SU-DHL-6 (cell line): ENCODE results near the gene C2orf49.

Experiments used
- H2AFZ ChIP-seq: fragments of 200-600 bp; sonication (generic); 2 replicates; pipeline ENCODE4 v1.6.1; 2014; ENCODE audit warnings: low read depth, mild to moderate bottlenecking, moderate library complexity, mixed read lengths, antibody characterized with exemption, low read length; ENCODE audit not compliant: severe bottlenecking
- H3F3A ChIP-seq: fragments of 200-600 bp; shearing (Covaris generic); 2 replicates; pipeline ENCODE4 v1.6.0; 2016; ENCODE audit warnings: antibody characterized with exemption, mild to moderate bottlenecking; ENCODE audit not compliant: insufficient read depth
- H3K27ac ChIP-seq: fragments of 200-600 bp; sonication (generic); 2 replicates; pipeline ENCODE4 v1.5.1; 2016; ENCODE audit warnings: low read depth, mild to moderate bottlenecking, low read length, moderate library complexity, mixed read lengths
- H3K27me3 ChIP-seq: fragments of 200-600 bp; sonication (generic), shearing (Covaris generic); 2 replicates; pipeline ENCODE4 v1.6.0; 2014; ENCODE audit warnings: mild to moderate bottlenecking, low read length
- H3K36me3 ChIP-seq: fragments of 200-600 bp; sonication (generic); 2 replicates; pipeline ENCODE4 v1.6.1; 2014; ENCODE audit warnings: mild to moderate bottlenecking, low read length, mixed read lengths
- H3K4me2 ChIP-seq: fragments of 300-600, 200-600 bp; shearing (Covaris generic), sonication (generic); 2 replicates; pipeline ENCODE4 v1.6.0; 2014; ENCODE audit warnings: low read length, low read depth, mild to moderate bottlenecking; ENCODE audit not compliant: poor library complexity, severe bottlenecking
- H3K4me3 ChIP-seq: fragments of 200-600 bp; sonication (generic); 2 replicates; pipeline ENCODE4 v1.5.1; 2014; ENCODE audit warnings: antibody characterized with exemption, low read length, mild to moderate bottlenecking, mixed read lengths; ENCODE audit not compliant: insufficient read depth, poor library complexity, severe bottlenecking
- H3K79me2 ChIP-seq: fragments of 200-600 bp; sonication (generic); 2 replicates; pipeline ENCODE4 v1.6.1; 2014; ENCODE audit warnings: mild to moderate bottlenecking, low read length, moderate library complexity; ENCODE audit not compliant: insufficient read depth
- H3K9ac ChIP-seq: fragments of 200-600 bp; sonication (generic); 2 replicates; pipeline ENCODE4 v1.7.0; 2014; ENCODE audit warnings: mild to moderate bottlenecking, low read length
- H3K9me2 ChIP-seq: fragments of 200-600 bp; sonication (generic); replicated peaks from 2 replicates; pipeline ENCODE4 v1.6.1; 2014; ENCODE audit warnings: low read length; ENCODE audit not compliant: insufficient read depth
- H3K9me3 ChIP-seq: fragments of 200-600 bp; sonication (generic); 2 replicates; pipeline ENCODE4 v1.6.1; 2014; ENCODE audit warnings: low read length, mixed read lengths; ENCODE audit not compliant: insufficient read depth
- H4K20me1 ChIP-seq: fragments of 200-600 bp; sonication (generic); 2 replicates; pipeline ENCODE4 v1.6.1; 2014; ENCODE audit warnings: low read depth, mild to moderate bottlenecking, antibody characterized with exemption, low read length, moderate library complexity, mixed read lengths
- CTCF ChIP-seq: fragments of 200-600 bp; sonication (generic); IDR thresholded peaks from one replicate; pipeline ENCODE4 v1.5.1; 2017; ENCODE audit warnings: antibody characterized with exemption, mild to moderate bottlenecking, low read length, moderate library complexity; ENCODE audit not compliant: insufficient read depth, poor library complexity, severe bottlenecking
- EZH2phosphoT487 ChIP-seq: fragments of 200-600 bp; sonication (generic), shearing (Covaris generic); conservative IDR thresholded peaks from 2 replicates; pipeline ENCODE4 v1.6.1; 2018; ENCODE audit warnings: mild to moderate bottlenecking, antibody characterized with exemption, low read length, moderate library complexity, mixed read lengths

Gene C2orf49

GRCh38 chr2:105382177-105382576, 44.8 kb downstream of the C2orf49 start:
- H3K79me2 ChIP-seq = no peaks in the 10 kb centered on the region
- H3K27me3 ChIP-seq = no peaks in the 10 kb centered on the region
- no peak overlapping the region for H3K9ac ChIP-seq
- no peaks in the 10 kb centered on the region for H3F3A ChIP-seq
- no peaks in the 10 kb centered on the region for H3K9me2 ChIP-seq
- no peak overlapping the region for H3K27ac ChIP-seq
- TF ChIP-seq EZH2phosphoT487 (no peak), CTCF (no peak)
- no peaks in the 10 kb centered on the region for H3K9me3 ChIP-seq
- no peak overlapping the region for H3K4me2 ChIP-seq
- no peaks in the 10 kb centered on the region for H3K36me3 ChIP-seq
- H4K20me1 ChIP-seq = no peaks in the 10 kb centered on the region
- H2AFZ ChIP-seq = no peak overlapping the region
- no peak overlapping the region for H3K4me3 ChIP-seq

- no peaks in the 10 kb centered on the region for H3K36me3 ChIP-seq
- H3K9ac ChIP-seq = no peak overlapping the region
- no peak for TF ChIP-seq CTCF
- no peak for TF ChIP-seq EZH2phosphoT487
- H3F3A ChIP-seq = no peaks in the 10 kb centered on the region
- no peak overlapping the region for H3K4me2 ChIP-seq
- H3K27ac ChIP-seq = no peak overlapping the region
- H3K79me2 ChIP-seq = no peaks in the 10 kb centered on the region
- H2AFZ ChIP-seq = no peak overlapping the region
- no peaks in the 10 kb centered on the region for H4K20me1 ChIP-seq
- no peaks in the 10 kb centered on the region for H3K9me3 ChIP-seq
- no peak overlapping the region for H3K4me3 ChIP-seq
- no peaks in the 10 kb centered on the region for H3K9me2 ChIP-seq
- no peaks in the 10 kb centered on the region for H3K27me3 ChIP-seq
These were observed 46.3 kb downstream of the C2orf49 start for GRCh38 chr2:105383432-105384166.

- no peaks in the 10 kb centered on the region for H3K79me2 ChIP-seq
- H3K4me3 ChIP-seq = no peak overlapping the region
- H3K27me3 ChIP-seq = no peaks in the 10 kb centered on the region
- no peaks in the 10 kb centered on the region for H3F3A ChIP-seq
- no peak overlapping the region for H3K4me2 ChIP-seq
- H3K27ac ChIP-seq = no peak overlapping the region
- H3K36me3 ChIP-seq = no peaks in the 10 kb centered on the region
- TF ChIP-seq EZH2phosphoT487 (no peak), CTCF (no peak)
- H3K9ac ChIP-seq = no peak overlapping the region
- no peaks in the 10 kb centered on the region for H4K20me1 ChIP-seq
- H3K9me2 ChIP-seq = no peaks in the 10 kb centered on the region
- H3K9me3 ChIP-seq = no peaks in the 10 kb centered on the region
- no peak overlapping the region for H2AFZ ChIP-seq
These were observed 46.9 kb downstream of the C2orf49 start for GRCh38 chr2:105384216-105384615.
